GM19468 (cell line): ENCODE results near the gene HECTD1.
"Not testable (repeated sequence)": the region's sequence is repeated elsewhere in the genome, so short reads cannot be mapped to it uniquely, and the experiment has no call there.

Experiments
- ATAC-seq: cut with Tn5 transposase; IDR thresholded peaks from one replicate; pipeline ENCODE4 v1.9.1; 2021; ENCODE audit warnings: mild to moderate bottlenecking, moderate library complexity, moderate number of reproducible peaks; ENCODE audit not compliant: unreplicated experiment; ENCODE audit errors: extremely low read depth

HECTD1 gene

DNA sequence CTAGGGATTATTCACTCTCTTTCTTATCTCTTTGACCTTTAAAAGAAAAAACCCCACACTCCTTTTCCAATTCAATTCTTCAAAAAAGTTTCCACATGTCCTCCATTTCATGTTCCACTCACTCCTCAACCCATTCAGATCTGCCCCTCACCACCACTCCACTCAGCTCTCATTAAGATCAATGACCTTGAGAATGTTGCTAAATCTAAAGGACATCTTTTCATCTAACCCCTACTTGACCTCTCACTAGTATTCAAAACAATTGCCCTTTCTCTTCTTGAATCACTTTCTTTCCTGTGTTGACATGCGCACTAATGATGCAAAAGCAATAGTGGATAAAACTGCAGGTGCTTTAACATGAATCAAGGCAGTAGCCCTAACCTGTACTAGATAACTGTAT is 9.9 kb downstream of the HECTD1 start:
- no peak for ATAC-seq

DNA sequence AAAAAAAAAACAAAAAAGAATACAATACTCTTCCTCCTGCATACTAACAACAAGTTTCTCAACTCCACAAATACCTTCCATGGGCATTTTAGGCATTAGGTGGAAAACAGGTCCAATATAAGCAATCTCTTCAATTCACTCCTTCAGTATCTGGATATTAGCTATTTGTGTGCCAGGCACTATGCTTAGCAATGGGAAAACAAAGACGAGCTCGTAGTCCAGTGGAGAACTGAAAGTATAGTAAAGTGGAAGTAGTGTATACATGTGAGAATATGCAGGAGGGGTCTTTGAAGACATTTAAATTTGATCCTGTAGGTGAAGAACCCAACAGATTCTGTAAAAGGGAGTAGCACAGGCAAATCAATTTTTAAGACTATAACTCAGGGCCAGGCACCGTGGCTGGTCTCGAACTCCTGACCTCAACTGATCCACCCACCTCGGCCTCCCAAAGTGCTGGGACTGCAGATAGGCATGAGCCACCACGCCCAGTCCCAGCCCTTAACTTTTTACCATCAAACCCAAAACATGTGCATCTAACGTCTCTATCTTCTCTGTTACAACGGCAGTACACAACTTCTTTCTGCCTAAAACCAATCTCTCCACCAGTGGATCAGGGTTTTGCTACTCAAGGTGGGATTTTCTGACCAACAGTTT is 10.6 kb downstream of the HECTD1 start:
- no peak for ATAC-seq

DNA sequence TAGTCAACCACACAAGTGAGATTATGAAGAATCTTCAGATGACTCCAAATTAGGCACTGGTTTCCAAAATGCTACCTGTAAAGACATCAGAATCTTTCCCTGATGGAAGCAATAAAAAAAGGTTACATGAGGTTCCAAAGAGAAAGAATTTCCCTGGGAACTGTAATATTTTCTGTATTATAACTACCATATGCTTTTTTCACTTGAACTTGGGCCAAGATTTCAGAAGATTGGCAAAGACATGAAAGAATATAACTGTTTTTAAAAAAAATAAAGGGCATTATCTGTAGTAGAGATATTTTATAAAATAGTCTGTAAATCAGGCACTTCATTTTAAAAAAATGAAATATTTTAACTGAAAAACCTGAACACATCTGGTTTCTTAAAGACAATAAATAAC is 12.9 kb downstream of the HECTD1 start:
- no peak for ATAC-seq

DNA sequence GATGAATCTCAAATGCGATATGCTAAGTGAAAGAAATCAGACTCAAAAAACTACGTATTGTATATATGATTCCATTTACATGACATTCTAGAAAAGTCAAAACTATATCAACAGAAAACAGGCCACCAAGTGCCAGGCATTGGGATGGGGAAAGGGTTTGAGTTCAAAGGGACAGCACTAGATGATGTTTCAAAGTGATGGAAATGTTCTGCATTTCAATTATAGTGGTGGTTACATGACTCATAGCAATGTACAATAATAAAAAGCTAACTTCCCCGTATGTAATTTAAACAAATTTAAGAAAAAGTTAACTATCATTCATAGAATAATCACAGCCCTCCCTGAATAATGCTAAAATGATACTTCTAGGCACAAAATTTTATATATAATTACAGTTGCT is 13.5 kb downstream of the HECTD1 start:
- no peak for ATAC-seq

DNA sequence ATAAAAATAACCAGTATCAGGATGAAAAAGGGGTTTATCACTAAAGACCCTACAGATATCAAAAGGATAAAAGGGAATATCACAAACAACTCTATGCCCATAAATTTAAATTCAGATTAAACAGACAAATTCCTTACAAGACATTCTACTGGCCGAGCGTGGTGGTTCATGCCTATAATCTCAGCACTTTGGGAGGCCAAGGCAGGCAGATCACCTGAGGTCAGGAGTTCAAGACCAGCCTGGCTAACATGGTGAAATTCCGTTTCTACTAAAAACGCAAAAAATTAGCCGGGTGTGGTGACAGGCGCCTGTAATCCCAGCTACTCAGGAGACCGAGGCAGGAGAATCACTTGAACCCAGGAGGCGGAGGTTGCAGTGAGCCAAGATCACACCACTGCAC is 15.0 kb downstream of the HECTD1 start:
- ATAC-seq, result not testable (repeated sequence)

DNA sequence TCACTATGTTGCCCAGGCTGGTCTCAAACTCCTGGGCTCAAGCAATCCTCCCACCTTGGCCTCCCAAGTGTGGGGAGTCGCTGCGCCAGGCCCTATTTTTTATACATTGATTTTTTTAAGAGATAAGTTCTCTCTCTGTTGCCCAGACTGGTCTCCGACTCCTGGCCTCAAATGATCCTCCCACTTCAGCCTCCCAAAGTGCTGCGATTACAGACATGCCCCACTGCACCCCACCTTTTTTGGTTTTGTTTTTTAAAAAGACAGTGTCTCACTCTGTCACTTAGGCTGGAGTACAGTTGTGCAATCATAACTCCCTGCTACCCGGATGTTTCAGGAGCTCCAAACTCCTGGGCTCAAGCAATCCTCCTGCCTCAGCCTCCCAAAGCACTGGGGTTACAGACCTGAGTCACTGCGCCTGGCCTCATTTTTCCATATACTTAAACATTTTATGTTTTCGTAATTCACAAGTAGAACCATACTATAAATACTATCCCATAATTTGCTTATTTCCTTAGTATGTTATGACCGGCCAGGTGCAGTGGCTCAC is 16.8 kb downstream of the HECTD1 start:
- no peak for ATAC-seq

DNA sequence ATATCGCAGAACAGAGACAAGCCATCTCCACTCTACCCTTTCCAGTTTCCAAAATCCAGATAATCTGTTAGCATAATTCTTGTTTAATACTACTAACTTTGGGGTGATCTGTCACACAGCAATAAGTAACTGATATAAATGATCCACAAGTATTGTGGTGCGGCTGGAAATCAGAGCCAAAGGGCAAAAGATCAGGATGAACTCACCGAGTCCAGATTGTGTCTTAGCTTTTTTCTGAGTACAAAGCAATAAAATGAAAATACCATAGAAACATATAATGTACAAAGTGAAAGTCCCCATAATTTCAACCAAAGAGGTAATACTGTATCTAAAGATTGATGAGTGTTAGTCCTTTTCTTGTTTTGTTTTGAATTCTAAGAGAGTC is 17.4 kb downstream of the HECTD1 start:
- ATAC-seq, result no peak

DNA sequence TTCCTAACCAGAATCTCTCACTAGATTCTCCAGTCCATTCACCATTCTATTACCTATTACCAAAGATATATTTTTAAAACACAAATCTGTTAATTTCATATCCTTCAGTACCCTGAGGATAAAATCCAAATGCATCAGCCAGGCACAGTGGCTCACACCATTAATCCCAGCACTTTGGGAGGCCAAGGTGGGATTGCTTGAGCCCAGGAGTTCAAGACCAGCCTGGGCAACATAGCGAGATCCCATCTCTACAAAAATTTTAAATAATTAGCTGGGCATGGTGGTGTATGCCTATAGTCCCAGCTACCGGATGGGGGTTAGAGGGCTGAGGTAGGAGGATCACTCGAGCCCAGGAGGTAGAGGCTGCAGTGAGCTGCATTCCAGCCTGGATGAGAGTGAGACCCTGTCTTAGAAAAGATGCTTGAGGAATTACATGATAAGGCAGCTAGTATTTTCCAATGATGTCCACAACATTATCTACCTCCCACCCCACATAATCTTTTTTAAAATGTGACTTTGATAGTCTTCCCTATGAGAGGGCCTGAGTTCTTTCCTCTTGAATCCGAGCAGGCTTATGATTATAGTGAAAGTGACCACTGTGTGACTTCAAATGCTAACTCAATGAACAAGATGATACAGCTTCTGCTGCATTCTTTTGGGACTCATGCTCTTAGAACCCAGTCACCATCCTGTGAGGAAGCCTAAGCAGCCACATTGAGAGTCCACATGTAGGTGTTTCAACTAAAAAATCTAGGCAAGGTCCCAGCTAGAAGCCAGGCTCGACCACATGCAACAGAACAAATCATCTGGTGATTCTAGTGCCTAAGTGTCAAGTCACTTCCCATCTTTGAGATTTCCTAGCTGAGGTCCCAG is 18.0 kb downstream of the HECTD1 start:
- ATAC-seq, result no peak

DNA sequence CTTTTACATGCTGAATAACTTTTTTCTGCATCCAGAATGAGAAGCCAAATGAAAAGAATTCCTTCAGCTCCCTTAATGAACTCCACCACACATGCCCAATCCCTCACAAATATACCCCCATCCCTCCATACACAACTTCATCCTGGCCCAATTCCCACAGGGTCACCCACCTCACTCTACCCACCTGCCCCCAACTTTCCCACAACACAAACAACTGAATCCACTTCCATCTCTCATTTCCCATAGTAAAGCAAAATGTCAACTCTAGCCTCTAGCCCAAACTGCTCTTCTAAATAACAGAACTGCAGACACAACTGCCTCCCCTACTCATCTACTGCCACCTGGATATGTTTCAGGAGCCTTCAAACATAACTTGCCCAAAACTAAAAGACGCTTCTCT is 18.8 kb downstream of the HECTD1 start:
- ATAC-seq, result no peak

DNA sequence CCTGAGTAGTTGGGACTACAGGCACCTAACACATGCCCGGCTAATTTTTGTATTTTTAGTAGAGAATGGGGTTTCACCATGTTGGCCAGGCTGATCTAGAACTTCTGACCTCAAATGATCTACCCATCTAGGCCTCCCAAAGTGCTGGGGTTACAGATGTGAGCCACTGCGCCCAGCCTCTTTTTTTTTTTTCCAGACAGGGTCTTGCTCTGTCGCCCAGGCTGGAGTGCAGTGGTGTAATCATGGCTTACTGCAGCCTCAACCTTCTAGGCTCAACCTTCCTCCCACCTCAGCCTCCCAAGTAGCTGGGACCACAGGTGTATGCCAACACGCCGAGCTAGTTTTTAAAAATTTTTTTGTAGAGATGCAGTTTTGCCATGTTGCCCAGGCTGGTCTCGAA is 25.6 kb downstream of the HECTD1 start:
- ATAC-seq, result not testable (repeated sequence)

DNA sequence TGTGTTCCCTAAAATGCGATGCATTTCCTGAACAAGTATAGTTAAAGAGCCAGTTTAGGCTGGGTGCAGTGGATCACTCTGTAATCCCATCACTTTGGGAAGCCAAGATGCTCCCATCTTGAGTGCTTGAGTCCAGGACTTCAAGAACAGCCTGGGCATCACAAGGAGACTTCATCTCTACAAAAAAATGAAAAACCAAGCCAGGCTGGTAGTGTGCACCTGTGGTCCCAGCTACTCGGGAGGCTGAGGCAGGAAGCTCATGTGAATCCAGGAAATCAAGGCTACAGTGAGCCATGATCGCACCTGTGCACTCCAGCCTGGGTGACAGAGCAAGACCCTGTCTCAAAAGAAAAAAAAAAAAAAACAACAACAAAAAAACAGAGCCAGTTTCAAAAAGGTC is 26.3 kb downstream of the HECTD1 start:
- ATAC-seq, result no peak

DNA sequence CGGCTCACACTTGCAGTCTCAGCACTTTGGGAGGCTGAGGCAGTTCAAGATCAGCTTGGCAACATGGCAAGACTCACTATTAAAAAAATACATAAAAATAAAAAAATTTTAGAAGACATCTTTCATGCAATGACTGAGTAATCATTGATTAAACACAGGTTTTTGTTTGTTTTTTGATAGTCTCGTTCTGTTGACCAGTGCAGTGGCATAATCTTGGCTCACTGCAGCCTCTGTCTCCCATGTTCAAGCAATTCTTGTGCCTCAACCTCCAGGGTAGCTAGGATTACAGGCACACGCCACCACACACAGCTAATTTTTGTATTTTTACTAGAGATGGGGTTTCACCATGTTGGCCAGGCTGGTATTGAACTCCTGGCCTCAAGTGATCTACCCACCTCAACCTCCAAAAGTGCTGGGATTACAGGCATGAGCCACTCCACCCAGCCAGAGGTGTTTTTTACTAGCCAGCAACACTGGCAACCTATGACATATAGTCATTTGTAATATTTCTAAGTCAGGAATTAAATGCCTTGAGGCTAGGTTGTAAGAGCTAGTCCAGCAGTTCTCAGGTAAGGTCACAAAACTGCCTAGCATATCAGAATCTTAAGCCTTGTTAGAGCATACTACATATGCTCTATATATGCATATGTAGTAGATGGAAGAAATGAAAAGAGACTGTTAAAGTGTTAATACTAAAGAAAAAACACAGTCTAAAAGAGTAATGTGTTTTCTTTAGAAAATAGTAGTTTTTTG is 27.1 kb downstream of the HECTD1 start:
- ATAC-seq, result no peak

DNA sequence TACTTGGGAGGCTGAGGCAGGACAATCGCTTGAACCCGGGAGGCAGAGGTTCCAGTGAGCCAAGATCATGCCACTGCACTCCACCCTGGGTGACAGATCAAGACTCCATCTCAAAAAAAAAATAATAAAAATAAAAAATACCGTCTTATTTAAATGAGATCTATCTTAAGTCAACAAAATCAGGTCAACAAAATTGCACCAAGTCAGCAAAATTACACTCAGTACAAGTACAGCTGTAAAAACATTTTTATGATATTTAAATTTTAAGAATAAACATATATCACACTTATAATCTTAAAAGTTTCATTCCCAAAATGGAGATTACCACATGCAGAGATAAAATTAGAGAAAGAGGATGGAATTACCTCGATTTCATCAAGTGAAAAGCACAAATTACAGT is 33.2 kb downstream of the HECTD1 start:
- ATAC-seq, result no peak

DNA sequence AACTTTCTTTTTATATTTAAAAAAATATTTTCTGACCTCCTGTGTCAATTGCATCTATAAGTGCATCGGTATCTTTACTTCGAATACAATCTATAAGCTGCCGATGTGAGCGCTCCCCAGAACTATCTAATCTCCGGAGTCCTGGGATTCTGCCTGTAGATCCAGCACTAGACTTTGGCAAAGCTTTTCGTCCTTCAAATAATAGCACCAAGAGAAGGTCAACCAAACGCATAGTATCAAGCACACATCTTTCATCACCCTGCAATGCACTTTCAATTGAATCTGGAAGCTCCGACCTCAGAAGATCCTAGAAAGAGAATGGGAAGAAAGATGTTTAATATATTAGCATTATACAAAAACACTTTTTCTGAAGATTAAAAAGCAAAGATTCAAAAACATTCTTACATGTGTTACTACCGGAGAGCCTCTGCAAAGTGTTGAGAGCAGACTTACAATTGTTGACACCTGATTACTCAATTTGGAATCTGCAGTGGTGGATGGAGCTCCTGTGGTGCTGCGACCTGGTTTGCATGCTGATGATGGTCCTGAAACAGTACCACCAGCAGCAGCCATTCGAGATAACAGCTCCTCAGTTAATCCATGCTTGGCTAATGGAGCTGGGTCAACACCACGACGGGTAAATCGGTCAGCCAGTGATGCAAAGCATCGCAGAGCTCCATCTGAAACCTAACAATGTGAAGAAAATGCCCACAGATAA is 34.3 kb downstream of the HECTD1 start:
- ATAC-seq, result no peak

DNA sequence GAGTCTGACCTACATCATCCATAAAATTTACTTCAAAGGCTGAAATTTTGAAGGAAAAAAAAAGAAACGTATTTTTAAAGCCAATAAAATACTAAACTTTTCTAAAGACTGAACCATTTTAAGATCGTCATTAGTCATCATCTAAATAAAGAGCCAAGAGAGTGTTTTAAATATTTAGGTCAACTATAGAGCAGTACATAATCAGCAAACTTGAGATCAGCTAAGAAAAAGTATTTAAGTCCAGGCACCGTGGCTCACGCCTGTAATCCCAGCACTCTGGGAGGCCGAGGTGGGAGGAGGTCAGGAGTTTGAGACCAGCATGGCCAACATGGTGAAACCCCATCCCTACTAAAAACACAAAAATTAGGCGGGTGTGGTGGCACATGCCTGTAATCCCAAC is 35.5 kb downstream of the HECTD1 start:
- ATAC-seq, result no peak

DNA sequence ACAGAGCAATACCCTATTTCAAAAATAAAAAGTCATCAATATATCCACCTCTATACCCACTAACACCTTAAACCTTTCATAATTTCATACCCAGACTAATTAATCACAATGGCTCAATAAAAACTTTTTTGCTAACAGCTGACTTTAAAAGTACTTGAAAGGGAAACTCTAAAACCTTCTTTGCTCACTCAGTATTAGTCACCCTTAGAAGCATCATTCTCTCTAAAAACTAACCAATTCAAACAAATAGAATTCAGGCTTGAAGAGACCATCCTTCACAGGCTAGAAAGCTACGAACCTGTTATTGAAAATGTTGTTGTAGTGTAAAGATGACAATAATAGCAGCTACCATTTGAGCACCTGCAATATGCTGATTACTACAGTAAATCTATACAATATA is 37.2 kb downstream of the HECTD1 start:
- ATAC-seq, result no peak

DNA sequence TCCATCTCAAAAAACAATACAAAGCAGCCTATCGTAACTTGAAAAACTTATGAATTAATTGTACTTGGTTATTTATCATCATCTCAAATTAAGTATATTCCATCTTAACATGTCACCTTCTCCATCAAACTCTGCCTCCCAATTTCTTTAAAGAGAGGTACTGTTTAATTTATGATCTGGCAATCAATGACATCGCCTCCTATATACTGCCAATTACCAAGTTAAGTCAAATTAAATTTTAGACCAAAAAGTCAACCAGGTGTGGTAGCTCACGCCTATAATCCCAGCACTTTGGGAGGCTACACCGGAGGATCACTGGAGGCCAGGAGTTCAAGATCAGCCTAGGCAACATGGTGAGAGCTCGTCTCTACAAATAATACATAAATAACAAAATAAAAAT is 37.7 kb downstream of the HECTD1 start:
- no peak for ATAC-seq

DNA sequence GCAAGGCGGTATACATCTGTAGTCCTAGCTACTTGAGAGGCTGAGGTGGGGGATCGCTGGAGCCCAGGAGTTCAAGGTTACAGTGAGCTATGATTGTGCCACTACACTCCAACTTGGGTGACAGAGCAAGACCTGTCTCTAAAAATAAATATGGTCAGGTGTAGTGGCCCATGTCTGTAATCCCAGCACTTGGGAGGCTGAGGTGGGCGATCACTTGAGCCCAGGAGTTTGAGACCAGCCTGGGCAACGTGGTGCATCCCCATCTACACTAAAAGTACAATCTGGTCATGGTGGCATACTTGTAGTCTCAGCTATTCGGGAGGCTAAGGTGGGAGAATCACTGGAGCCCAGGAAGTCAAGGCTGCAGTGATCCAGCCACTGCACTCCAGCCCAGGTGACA is 40.6 kb downstream of the HECTD1 start:
- ATAC-seq, result no peak

DNA sequence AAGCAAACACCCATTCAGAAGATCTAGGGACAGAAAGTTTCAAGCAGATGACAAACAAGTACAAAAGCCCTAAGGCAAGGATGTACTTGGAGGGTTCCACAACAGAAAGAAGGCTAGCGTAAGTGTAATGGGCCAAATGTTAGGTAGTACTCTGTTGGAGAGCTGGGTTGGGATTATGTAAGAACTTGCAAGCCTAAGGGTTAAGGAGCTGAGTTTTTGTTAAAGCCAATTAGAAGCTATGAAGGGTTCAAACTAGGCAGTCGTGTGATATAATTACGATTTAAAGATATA is 41.4 kb downstream of the HECTD1 start:
- no peak for ATAC-seq

DNA sequence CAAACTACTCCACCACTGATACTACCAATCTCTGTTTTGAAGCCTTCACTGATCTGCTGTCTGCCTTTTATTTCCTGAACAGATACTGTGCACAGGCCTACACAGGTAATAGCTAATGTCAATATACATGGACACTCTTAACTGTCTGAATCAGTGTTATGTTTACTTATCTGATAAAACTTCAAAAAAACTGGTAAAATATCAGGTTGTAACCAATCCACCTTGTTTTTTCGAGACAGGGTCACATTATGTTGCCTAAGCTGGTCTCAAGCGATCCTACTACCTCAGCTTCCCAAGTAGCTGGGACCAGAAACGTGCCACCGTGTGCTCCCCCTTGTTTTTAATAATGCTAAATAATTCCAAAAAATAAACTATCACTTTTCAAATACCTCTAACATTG is 43.5 kb downstream of the HECTD1 start:
- ATAC-seq, result no peak
